Stimulated activated naive CD8-positive, alpha-beta T cell treated with anti-CD3 and anti-CD28 coated beads, Interleukin-15, amount 100 ng/mL, for 72 hours (primary cell): ENCODE measurements around the gene ENOX1.
"Not testable (repeated sequence)": the region's sequence is repeated elsewhere in the genome, so short reads cannot be mapped to it uniquely, and the experiment has no call there.

ENCODE experiments used
- ATAC-seq: fragments of 150-1000 bp; cut with Tn5 transposase; 2 replicates; pipeline ENCODE4 v1.10.0; 2021; ENCODE audit warnings: mild to moderate bottlenecking, moderate library complexity
- DNase-seq, 2 donors: peaks; one replicate each; pipeline ENCODE4 v3.0.0; 2021 to 2022
- H3K27ac Mint-ChIP-seq, 2 donors: one replicate each; pipeline ENCODE4 v1.8.0; 2022; ENCODE audit warnings: mild to moderate bottlenecking in 2 of 2, mixed read lengths in 2 of 2, moderate library complexity in 2 of 2
- H3K27me3 Mint-ChIP-seq: one replicate; pipeline ENCODE4 v1.8.0; 2022; ENCODE audit warnings: mixed read lengths
- H3K4me1 Mint-ChIP-seq: one replicate; pipeline ENCODE4 v1.8.0; 2022; ENCODE audit warnings: mild to moderate bottlenecking, mixed read lengths
- H3K4me3 Mint-ChIP-seq, 2 donors: one replicate each; pipeline ENCODE4 v1.8.0; 2022; ENCODE audit warnings: mild to moderate bottlenecking in 2 of 2, mixed read lengths in 2 of 2, moderate library complexity in 1 of 2
- H3K9me3 Mint-ChIP-seq, 2 donors: one replicate each; pipeline ENCODE4 v1.8.0; 2022; ENCODE audit warnings: mixed read lengths in 2 of 2

ENOX1 gene

DNA sequence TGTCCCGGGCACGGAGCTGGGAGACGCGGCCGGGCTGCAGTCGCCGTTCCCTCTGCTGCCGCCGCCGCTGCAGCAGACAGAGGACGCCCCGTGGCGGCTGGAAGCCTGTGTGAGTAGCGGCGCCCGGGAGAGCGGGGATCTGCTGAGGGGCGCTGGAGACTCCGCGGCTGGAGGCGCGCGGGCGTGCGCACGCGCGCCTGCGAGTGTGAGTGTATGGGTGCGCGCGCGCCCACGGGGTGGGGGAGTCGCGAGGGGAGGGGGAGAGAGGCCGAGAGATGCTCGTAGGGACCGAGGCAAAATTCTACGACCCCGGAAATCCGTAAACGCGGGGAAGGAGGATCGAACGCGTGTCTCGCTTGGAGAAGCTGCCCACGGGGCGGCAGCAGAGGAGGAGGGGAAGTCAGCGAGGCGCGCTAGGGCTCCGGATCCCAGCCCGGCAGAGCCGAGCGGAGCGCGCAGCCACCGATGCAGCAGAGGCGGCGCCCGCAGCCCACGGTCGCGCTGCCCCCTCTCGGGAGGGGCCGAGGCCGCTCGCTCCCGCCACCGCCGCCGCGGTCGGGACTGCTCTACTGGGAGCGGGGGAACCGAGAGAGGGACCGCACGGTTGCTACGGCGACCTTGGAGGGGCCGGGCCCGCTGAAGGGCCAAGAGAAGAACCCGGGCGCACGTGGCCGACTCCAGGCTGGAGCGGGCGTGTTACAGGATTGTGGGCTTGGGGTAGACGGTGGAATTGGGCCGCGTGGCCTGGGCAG lies at the start of gene ENOX1:
ENOX1 (minus strand) TSS at position 207 of the 752 bp plus-strand sequence.
- no peaks in the 10 kb centered on the region for H3K9me3 Mint-ChIP-seq
- H3K27ac Mint-ChIP-seq: peak within 1 kb of the TSS in 1 of 2 donors; percentile 61
- H3K4me1 Mint-ChIP-seq: peaks cover 6% of the 10 kb centered on the region
- H3K27me3 Mint-ChIP-seq: peaks cover 58% of the 10 kb centered on the region
- ATAC-seq (peak; percentile 70), DNase-seq (peak; percentile 24 to 35)
- peak within 1 kb of the TSS; percentile 85 to 89 for H3K4me3 Mint-ChIP-seq

DNA sequence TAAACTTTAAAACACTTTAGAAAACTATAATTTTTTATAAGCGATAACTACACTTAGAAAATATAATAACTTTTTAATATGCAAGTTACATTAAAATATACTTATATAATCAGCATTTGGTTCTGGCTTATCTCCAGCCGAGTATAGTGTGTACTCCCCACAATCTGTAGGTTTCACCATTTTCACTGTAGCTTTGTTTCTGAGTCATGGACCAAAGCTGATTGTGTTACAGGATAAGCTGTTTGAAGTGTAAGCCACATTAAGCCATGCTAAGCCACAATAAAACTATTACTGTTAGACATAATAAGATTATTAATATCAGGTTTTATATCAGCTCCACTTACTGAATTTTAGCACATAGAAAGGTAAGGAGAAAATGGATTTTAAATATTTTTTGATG lies 48.9 kb upstream of the ENOX1 start:
- Mint-ChIP-seq H3K4me3 (no peak overlapping the region), H3K4me1 (no peaks in the 10 kb centered on the region), H3K27ac (no peak overlapping the region), H3K9me3 (peaks cover 0 to 3% of the 10 kb centered on the region in 2 donors), H3K27me3 (peaks cover under 1% of the 10 kb centered on the region)
- ATAC-seq (no peak), DNase-seq (no peak)

- H3K4me3 Mint-ChIP-seq: no peak overlapping the region
- H3K9me3 Mint-ChIP-seq: no peaks in the 10 kb centered on the region
- peaks cover 15% of the 10 kb centered on the region for H3K27me3 Mint-ChIP-seq
- no peak overlapping the region for H3K27ac Mint-ChIP-seq
- DNase-seq (no peak), ATAC-seq (no peak)
- H3K4me1 Mint-ChIP-seq: no peaks in the 10 kb centered on the region
Observed at GRCh38 chr13:43831088-43831487, 44.3 kb upstream of the ENOX1 start.

- Mint-ChIP-seq H3K27ac (no peak overlapping the region), H3K27me3 (peaks cover 15% of the 10 kb centered on the region), H3K9me3 (no peaks in the 10 kb centered on the region), H3K4me3 (no peak overlapping the region), H3K4me1 (no peaks in the 10 kb centered on the region)
- no peak for ATAC-seq
- DNase-seq: no peak
Observed at GRCh38 chr13:43830497-43830881, 43.7 kb upstream of the ENOX1 start.

GRCh38 chr13:43824656-43825055 lies 37.9 kb upstream of the ENOX1 start:
- not testable (repeated sequence) for H3K4me1 Mint-ChIP-seq, ATAC-seq, H3K27me3 Mint-ChIP-seq, H3K9me3 Mint-ChIP-seq, DNase-seq, H3K27ac Mint-ChIP-seq, H3K4me3 Mint-ChIP-seq

DNA sequence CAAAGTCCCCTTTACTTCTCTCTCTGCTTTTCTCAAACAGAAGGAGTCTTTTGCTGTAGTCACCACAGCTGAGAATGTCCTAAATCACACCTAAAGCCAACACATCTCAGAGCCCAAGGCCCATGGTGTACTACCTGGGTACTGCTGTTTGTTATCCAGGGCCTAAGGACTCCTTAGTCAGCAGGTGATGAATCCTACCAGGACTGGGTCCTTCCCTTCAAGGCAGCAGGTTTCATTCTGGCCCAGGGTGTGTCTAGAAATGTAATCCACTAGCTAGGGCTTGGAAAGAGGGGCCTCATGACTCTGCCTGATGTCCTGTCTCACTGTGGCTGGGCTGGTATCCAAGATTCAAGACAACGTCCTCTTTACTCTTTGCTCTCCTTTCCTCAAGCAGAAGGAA lies 36.2 kb upstream of the ENOX1 start:
- H3K27me3 Mint-ChIP-seq: peaks cover 6% of the 10 kb centered on the region
- no peak for DNase-seq
- no peaks in the 10 kb centered on the region for H3K4me1 Mint-ChIP-seq
- no peaks in the 10 kb centered on the region for H3K9me3 Mint-ChIP-seq
- no peak overlapping the region for H3K4me3 Mint-ChIP-seq
- no peak overlapping the region for H3K27ac Mint-ChIP-seq
- no peak for ATAC-seq

DNA sequence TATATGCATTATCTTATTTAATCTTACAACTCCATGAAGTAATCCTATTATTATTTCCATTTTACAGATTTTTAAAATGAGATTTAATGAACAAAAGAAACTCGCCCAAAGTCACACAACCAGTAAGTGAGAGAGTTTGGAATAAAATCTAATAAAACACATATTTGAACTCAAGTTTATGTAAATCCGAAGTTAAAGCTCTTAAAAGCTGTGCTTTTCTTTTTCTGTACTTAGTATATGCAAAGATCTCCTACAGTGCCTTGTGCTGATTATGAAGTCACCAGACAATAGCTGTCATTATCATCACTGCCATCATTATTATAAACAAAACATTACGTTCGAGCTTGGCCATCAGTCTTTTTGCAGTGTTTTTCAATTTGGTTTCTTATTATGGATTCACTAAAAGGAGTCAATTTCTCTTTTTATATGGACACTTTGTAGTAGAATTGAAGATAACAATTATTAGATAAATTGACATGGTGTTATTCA lies 29.7 kb upstream of the ENOX1 start:
- H3K4me1 Mint-ChIP-seq: no peaks in the 10 kb centered on the region
- DNase-seq (no peak), ATAC-seq (no peak)
- H3K27ac Mint-ChIP-seq: no peak overlapping the region
- H3K4me3 Mint-ChIP-seq: no peak overlapping the region
- H3K27me3 Mint-ChIP-seq: peaks cover 24% of the 10 kb centered on the region
- no peaks in the 10 kb centered on the region for H3K9me3 Mint-ChIP-seq

DNA sequence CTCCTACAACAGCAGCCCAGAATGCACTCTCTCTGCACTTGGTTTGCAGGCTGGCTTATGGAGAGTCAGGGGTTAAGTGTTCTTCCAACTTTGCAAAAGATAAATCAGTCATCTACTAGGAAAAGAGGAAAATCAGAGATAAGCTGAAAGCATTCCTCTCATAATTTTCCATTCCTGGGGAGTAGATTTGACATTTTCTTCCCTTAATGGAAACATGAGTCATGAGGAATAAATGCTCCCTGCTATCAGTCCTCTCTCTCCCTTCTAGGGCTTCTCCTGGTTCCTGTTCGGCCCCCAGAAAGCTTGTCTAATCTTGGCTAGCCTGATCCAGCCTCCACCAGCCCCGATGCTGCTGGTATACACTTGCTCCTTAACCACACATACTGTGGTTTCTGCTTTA lies 28.4 kb upstream of the ENOX1 start:
- peak overlapping the region in 1 of 2 donors; percentile 54 for H3K27ac Mint-ChIP-seq

DNA sequence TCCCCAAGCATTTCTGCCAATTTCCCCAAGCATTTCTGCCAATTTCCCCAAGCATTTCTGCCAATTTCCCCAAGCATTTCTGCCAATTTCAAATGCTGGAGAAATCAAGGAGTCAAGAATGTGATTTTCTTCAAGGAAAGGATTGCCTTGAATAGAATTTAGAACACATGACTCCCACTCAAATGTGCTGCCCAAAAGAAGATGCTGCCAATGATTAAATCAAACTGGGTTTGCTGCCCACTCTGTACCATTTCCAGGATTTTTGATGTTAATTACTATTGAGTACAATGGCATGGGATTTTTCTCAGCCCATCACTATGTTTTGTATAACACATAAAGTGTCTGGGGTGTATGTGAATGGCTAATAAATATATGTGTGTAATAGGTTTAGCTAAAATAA lies 21.9 kb upstream of the ENOX1 start:
- Mint-ChIP-seq H3K27ac (no peak overlapping the region), H3K4me1 (peaks cover 5% of the 10 kb centered on the region), H3K27me3 (peaks cover 28% of the 10 kb centered on the region), H3K4me3 (no peak overlapping the region), H3K9me3 (no peaks in the 10 kb centered on the region)
- DNase-seq (no peak), ATAC-seq (no peak)

More for the DNA sequence above, 28.4 kb upstream of the ENOX1 start:
- Mint-ChIP-seq H3K4me3 (no peak overlapping the region), H3K27me3 (peaks cover 32% of the 10 kb centered on the region), H3K4me1 (no peaks in the 10 kb centered on the region), H3K9me3 (no peaks in the 10 kb centered on the region)
- DNase-seq (no peak), ATAC-seq (no peak)

DNA sequence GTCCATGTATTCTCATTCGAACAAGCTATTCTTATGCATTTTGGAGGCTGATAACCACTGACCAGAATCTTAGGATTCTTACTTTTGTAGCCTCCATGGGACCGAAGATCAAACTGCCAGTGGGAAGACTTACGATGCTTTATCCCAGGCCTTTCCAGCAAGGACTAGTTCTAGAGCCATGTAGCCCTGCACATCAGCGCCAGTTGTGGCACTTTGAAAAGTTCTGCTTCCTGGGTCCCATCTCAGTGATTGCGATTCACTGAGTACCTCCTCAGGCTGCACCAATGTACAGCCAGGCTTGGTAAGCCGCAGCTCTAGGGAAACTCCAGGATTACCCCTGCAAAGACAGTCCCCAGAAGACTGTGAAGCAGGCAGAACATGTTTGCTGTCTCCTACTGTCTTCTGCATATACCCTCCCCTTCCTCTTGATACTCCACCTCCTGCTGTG lies 18.9 kb upstream of the ENOX1 start:
- no peak for DNase-seq
- Mint-ChIP-seq H3K4me1 (peaks cover 5% of the 10 kb centered on the region), H3K27ac (no peak overlapping the region), H3K9me3 (no peaks in the 10 kb centered on the region), H3K4me3 (no peak overlapping the region), H3K27me3 (peaks cover 24% of the 10 kb centered on the region)
- no peak for ATAC-seq

GRCh38 chr13:43805071-43805468 lies 18.3 kb upstream of the ENOX1 start:
- Mint-ChIP-seq H3K9me3 (no peaks in the 10 kb centered on the region), H3K27me3 (peaks cover 22% of the 10 kb centered on the region), H3K4me1 (peaks cover 5% of the 10 kb centered on the region), H3K4me3 (no peak overlapping the region), H3K27ac (no peak overlapping the region)
- DNase-seq (peak in 1 of 2 donors; percentile 22), ATAC-seq (peak; percentile 88)

GRCh38 chr13:43804461-43805070 lies 17.8 kb upstream of the ENOX1 start:
- ATAC-seq (no peak), DNase-seq (no peak)
- Mint-ChIP-seq H3K9me3 (no peaks in the 10 kb centered on the region), H3K27me3 (peaks cover 20% of the 10 kb centered on the region), H3K4me1 (peaks cover 5% of the 10 kb centered on the region), H3K4me3 (no peak overlapping the region), H3K27ac (no peak overlapping the region)

- no peak for DNase-seq
- Mint-ChIP-seq H3K27ac (no peak overlapping the region), H3K9me3 (no peaks in the 10 kb centered on the region), H3K4me1 (peaks cover 6% of the 10 kb centered on the region), H3K27me3 (peaks cover 33% of the 10 kb centered on the region), H3K4me3 (no peak overlapping the region)
- ATAC-seq: no peak
Observed at GRCh38 chr13:43802511-43802910, 15.7 kb upstream of the ENOX1 start.

- no peak for DNase-seq
- ATAC-seq: peak; percentile 34
- H3K4me3 Mint-ChIP-seq: no peak overlapping the region
- H3K27ac Mint-ChIP-seq: no peak overlapping the region
- no peaks in the 10 kb centered on the region for H3K9me3 Mint-ChIP-seq
- H3K27me3 Mint-ChIP-seq: peaks cover 47% of the 10 kb centered on the region
- peaks cover 22% of the 10 kb centered on the region for H3K4me1 Mint-ChIP-seq
Observed at GRCh38 chr13:43800828-43801227, 14.1 kb upstream of the ENOX1 start.

DNA sequence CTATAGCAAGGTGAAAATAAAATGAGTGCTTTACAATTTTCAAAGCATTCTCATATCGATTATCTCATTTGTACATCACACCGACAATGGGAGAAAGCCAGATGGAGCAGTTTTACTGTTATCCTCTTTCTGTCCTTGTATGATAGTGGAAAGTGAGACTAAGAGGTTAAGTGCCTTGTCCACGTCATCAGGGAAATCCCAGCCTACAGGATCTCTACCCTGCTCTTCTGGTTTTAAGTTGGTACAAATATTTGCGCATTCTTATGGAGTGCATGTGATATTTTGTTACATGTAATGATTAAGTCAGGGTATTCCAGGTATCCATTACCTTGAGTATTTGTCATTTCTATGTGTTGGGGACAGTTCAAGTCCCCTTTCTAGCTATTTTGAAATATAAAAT lies 12.4 kb upstream of the ENOX1 start:
- DNase-seq: no peak
- Mint-ChIP-seq H3K4me3 (no peak overlapping the region), H3K27ac (no peak overlapping the region), H3K27me3 (peaks cover 57% of the 10 kb centered on the region), H3K4me1 (peaks cover 17% of the 10 kb centered on the region), H3K9me3 (no peaks in the 10 kb centered on the region)
- ATAC-seq: peak; percentile 76

GRCh38 chr13:43797869-43798268 lies 11.1 kb upstream of the ENOX1 start:
- peak overlapping the region in 1 of 2 donors; percentile 72 for H3K27ac Mint-ChIP-seq

More at GRCh38 chr13:43797869-43798268, 11.1 kb upstream of the ENOX1 start:
- no peak for ATAC-seq
- peaks cover 55% of the 10 kb centered on the region for H3K27me3 Mint-ChIP-seq
- no peak overlapping the region for H3K4me3 Mint-ChIP-seq
- H3K4me1 Mint-ChIP-seq: peaks cover 17% of the 10 kb centered on the region
- H3K9me3 Mint-ChIP-seq: no peaks in the 10 kb centered on the region
- DNase-seq: no peak
